HUES6 (cell line): Measurements from ENCODE around the gene ZNF430.

ENCODE experiments used
- H3K27ac ChIP-seq: 2 replicates; pipeline ENCODE4 v1.7.0; 2013; ENCODE audit warnings: low read depth, mild to moderate bottlenecking, low read length, inconsistent platforms
- H3K27me3 ChIP-seq: 2 replicates; pipeline ENCODE4 v1.6.1; 2013; ENCODE audit warnings: low read length; ENCODE audit not compliant: control insufficient read depth, insufficient read depth
- H3K36me3 ChIP-seq: 2 replicates; pipeline ENCODE4 v1.6.1; 2013; ENCODE audit warnings: low read length; ENCODE audit not compliant: control insufficient read depth, insufficient read depth
- H3K4me1 ChIP-seq: 2 replicates; pipeline ENCODE4 v1.6.1; 2013; ENCODE audit warnings: low read length; ENCODE audit not compliant: control insufficient read depth, insufficient read depth
- H3K4me3 ChIP-seq: 2 replicates; pipeline ENCODE4 v1.5.1; 2013; ENCODE audit warnings: low read depth, low read length
- H3K9ac ChIP-seq: one replicate; pipeline ENCODE4 v1.6.1; 2013; ENCODE audit warnings: mild to moderate bottlenecking, low read length
- H3K9me3 ChIP-seq: 2 replicates; pipeline ENCODE4 v1.6.1; 2013; ENCODE audit warnings: low read depth, low read length; ENCODE audit not compliant: control insufficient read depth, insufficient read depth

ZNF430 gene

DNA sequence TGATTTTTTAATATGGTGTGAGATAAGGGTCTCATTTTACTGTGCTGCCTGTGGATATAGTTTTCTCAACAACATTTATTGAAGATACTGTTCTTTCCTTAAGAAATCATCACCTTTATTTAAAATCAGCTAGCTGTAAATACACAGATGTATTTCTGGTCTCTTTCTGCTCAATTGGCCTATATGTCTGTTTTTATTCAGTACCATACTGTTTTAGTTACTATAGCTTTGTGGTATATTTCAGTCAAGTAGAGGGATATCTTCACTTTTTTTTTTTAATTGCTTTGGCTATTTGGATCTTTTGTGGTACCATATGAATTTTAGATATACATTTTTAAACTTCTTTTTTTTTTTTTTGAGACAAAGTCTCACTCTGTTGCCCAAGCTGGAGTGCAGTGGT, 44.9 kb downstream of the ZNF430 start:
- H3K9me3 ChIP-seq, result peaks cover 8% of the 10 kb centered on the region
- H3K27ac ChIP-seq, result no peak overlapping the region
- H3K27me3 ChIP-seq, result no peaks in the 10 kb centered on the region
- no peak overlapping the region for H3K4me3 ChIP-seq
- H3K36me3 ChIP-seq, result peaks cover 11% of the 10 kb centered on the region
- no peaks in the 10 kb centered on the region for H3K4me1 ChIP-seq
- H3K9ac ChIP-seq, result no peak overlapping the region

DNA sequence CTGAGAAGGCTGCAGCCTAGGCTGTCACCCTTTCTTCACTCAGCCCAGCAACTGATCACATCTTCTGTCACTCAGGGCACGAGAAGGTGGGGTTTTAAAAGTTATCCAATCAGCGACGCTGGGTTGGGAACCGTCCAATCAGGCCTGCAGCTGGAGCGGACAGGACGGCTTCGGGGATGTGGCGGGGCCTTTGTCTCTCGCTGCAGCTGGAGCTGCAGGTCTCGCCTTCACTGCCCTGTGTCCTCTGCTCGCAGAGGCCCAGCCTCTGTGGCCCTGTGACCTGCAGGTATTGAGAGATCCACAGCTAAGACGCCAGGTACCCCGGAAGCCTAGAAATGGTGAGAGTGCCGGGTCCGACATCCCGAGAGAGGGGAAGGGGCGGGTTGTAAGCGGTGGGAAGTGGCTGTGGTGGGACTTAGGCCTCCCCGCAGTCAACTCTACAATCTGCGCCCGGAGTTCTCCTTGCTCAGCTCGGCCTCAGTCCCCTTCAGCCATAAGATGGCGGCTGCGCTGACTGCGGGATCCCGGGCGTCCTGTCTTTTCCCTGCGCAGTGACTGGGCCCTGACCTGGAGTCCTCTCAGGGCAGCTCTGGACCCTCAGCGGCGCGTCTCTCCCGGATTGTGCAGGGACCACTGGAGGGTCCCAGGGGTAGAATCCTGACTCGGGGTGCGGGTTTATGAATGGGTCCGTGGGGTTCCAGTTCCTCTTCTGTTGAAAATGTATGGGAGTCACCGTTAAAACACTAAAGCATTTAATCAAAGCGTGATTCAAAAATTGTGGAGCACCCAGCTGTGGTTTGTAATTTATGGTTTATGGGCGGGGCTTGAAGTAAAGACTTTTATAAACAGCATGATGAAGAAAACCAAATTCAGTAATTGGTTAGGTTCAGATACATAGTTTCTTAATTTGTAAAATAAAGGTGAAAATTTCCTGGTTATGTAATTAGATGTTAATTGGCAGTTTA, 61.8 kb downstream of the ZNF430 start, which contains the start of gene ZNF714:
Gene ZNF714 (plus strand): TSS at position 193 of the 965 bp plus-strand sequence. CDS start 16,066 bp downstream, outside the sequence.
- peaks cover 29% of the 10 kb centered on the region for H3K36me3 ChIP-seq

DNA sequence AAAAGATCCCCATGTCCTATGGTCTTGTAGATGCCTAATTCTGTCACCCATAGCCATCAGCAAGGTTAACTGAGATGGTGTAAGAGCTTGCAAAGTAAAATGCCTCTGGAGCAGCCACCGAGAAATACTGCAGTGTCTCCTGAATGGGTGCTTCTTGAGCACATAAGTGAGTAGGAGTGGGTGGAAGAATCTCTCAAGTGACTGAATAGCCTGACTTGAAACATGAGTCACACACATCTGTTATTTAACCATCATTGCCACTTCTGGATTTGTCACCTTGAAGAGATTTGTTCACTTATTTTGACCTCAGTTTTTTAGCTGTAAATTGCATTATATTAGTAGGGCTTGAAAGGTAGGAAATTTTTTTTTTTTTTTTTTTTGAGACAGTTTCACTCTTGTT, 63.9 kb downstream of the ZNF430 start:
- H3K4me3 ChIP-seq, result no peak overlapping the region
- H3K36me3 ChIP-seq, result peaks cover 43% of the 10 kb centered on the region
- no peak overlapping the region for H3K9ac ChIP-seq
- no peak overlapping the region for H3K27ac ChIP-seq
- no peaks in the 10 kb centered on the region for H3K9me3 ChIP-seq
- no peaks in the 10 kb centered on the region for H3K27me3 ChIP-seq
- 0 out of 2 replicates have a peak, but pooled peaks cover 2% of the 10 kb centered on the region for H3K4me1 ChIP-seq

More for the DNA sequence above, 61.8 kb downstream of the ZNF430 start, which contains the start of gene ZNF714:
- Histone ChIP-seq H3K4me1 (0 out of 2 replicates have a peak, but pooled peaks cover 2% of the 10 kb centered on the region), H3K27ac (peak within 1 kb of the TSS; percentile 85), H3K9ac (peak within 1 kb of the TSS; percentile 97), H3K9me3 (no peaks in the 10 kb centered on the region), H3K27me3 (no peaks in the 10 kb centered on the region), H3K4me3 (peak within 1 kb of the TSS; percentile 94)

DNA sequence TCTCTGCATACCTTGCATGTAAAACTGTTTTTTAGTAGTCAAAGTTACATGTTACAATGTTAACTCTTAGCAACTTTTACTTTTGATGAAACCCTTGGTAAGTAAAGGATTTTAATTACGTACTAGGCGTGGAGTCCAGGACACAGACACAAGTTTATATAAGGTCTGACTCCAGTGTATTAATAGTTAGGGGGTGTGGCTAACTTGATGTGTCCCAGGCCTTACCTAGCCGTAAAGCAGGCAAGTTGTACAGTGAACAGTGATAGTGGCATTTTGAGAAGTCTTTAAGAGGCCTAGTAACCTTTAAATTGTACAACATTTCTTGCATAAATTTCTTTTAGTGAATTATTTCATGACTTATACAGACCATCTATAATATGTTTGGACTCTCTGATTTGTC, 67.4 kb downstream of the ZNF430 start:
- no peak overlapping the region for H3K27ac ChIP-seq
- H3K36me3 ChIP-seq, result peaks cover 61% of the 10 kb centered on the region
- no peak overlapping the region for H3K4me3 ChIP-seq
- H3K27me3 ChIP-seq, result no peaks in the 10 kb centered on the region
- H3K9me3 ChIP-seq, result no peaks in the 10 kb centered on the region
- 0 out of 2 replicates have a peak, but pooled peaks cover 5% of the 10 kb centered on the region for H3K4me1 ChIP-seq
- H3K9ac ChIP-seq, result no peak overlapping the region

DNA sequence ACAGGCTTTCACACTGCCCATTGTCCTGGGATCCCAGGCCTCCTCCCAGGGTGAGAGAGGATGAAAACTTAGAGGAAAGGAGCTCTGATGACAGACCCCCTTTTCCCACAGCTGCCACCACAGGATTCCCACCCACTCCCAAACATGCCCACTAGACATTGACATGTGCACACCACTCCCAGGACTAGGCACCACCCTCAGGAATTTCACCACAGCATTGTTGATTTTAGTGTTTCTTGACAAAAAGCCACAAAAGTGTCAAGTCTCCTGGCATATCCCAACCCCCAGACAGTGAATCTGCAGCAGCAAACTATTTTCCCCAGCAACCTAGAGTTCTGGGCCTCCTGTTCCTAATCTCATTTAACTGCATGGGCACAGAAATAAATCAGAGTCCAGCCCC, 71.7 kb downstream of the ZNF430 start:
- no peaks in the 10 kb centered on the region for H3K9me3 ChIP-seq
- no peak overlapping the region for H3K4me3 ChIP-seq
- H3K27me3 ChIP-seq, result no peaks in the 10 kb centered on the region
- no peak overlapping the region for H3K27ac ChIP-seq
- 0 out of 2 replicates have a peak, but pooled peaks cover 3% of the 10 kb centered on the region for H3K4me1 ChIP-seq
- no peak overlapping the region for H3K9ac ChIP-seq
- peaks cover 52% of the 10 kb centered on the region for H3K36me3 ChIP-seq

DNA sequence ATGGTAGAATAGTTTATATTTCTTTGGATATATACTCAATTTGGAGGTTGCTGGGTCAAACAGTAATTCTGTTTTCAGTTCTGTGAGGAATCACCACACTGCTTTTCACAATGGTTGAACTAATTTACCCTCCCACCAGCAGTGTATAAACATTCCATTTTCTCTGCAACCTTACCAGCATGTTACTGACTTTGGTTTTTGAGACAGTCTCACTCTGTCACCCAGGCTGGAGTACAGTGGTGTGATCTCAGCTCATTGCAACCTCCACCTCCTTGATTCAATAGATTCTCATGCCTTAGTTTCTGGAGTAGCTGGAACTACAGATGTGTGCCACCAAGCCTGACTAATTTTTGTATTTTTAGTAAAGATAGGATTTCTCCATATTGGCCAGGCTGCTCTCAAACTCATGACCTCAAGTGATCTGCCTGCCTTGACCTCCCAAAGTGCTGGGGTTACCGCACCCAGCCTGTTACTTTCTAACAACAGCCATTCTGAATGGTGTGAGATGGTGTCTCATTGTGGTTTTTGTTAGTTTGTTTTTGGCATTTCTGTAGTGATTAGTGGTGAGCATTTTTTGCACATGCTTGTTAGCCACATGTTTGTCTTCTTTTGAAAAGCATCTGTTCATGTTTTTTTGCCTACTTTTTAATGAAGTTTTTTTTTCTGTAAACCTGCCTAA, 74.0 kb downstream of the ZNF430 start:
- Histone ChIP-seq H3K36me3 (peaks cover 50% of the 10 kb centered on the region), H3K27me3 (no peaks in the 10 kb centered on the region), H3K9ac (no peak overlapping the region), H3K27ac (no peak overlapping the region), H3K4me3 (no peak overlapping the region), H3K9me3 (no peaks in the 10 kb centered on the region), H3K4me1 (0 out of 2 replicates have a peak, but pooled peaks cover 3% of the 10 kb centered on the region)

DNA sequence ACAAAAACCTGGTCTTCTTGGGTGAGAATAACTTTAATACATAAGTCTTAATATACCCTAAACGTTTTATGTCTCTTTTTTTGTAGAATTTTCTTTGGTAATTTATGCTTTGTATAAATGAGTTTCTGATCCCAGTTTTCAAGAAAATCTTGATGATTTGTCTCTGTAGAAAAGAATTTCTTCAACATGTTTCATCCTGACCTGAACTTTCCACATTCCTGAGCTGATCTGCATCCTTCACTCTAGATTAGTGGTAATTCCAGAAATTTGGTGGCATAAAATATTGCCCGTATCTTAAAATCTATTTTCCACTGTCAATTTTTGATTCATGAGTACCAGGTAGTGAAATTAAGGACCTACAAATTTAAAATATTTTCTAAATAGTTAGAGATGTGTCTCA, 77.8 kb downstream of the ZNF430 start:
- H3K9ac ChIP-seq, result no peak overlapping the region
- no peak overlapping the region for H3K4me3 ChIP-seq
- H3K4me1 ChIP-seq, result no peaks in the 10 kb centered on the region
- H3K9me3 ChIP-seq, result no peaks in the 10 kb centered on the region
- H3K27ac ChIP-seq, result no peak overlapping the region
- peaks cover 61% of the 10 kb centered on the region for H3K36me3 ChIP-seq
- no peaks in the 10 kb centered on the region for H3K27me3 ChIP-seq

DNA sequence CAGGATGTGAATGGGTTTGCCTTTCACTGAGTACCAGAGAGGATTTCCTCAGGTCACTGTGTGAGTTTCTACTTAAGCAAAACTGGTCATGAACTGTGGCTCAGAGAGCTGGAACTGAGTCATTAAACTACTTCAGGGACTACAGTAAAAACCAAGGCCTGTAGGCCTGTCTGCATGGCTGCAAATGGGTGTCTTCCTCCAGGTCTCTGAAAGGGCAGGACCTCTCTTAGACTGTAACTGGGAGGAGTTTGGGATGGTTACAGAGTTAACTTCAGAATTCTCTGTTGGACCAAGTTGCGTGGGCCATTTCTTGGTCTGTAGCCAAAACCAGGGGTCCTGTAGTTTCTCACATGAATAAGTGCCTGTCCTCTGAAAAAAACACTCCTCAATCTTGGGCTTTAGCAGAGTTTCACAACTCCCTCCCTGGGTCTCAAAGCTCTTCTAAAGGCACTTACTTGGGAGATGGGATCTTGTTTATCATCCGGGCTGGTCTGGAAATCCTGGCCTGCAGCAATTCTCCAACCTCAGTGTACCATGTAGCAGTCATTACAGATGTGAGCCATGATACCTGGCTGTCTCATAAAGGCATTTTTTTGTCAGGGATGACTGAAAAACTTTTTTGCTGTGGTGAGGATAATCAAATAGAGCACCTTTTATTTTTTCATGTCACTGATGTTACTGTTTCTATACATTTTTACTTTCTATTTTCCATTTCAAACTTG, 81.2 kb downstream of the ZNF430 start:
- Histone ChIP-seq H3K9me3 (no peaks in the 10 kb centered on the region), H3K4me3 (no peak overlapping the region), H3K27ac (no peak overlapping the region), H3K4me1 (no peaks in the 10 kb centered on the region), H3K36me3 (peaks cover 61% of the 10 kb centered on the region), H3K9ac (no peak overlapping the region), H3K27me3 (no peaks in the 10 kb centered on the region)

DNA sequence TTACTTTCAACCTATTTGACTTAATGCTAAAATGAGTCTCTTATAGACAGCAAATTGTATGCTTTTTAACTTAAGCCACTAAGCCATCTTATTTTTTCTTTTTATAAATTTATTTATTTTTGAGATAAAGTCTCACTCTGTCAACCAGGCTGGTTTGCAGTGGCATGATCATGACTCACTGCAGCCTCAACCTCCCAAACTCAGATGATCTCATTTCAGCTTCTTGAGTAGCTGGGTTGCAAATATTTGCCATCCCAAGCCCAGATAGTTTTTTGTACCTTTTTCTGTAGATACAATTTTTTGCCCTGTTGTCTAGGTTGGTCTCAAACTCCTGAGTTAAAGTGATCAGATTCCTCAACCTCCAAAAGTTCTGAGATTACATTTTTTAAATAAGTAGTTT, 88.7 kb downstream of the ZNF430 start:
- H3K9ac ChIP-seq, result no peak overlapping the region
- H3K27ac ChIP-seq, result no peak overlapping the region
- H3K9me3 ChIP-seq, result peaks cover 10% of the 10 kb centered on the region; the same call in 1 of the 2 replicates
- H3K36me3 ChIP-seq, result peaks cover 54% of the 10 kb centered on the region
- H3K4me1 ChIP-seq, result no peaks in the 10 kb centered on the region
- H3K4me3 ChIP-seq, result no peak overlapping the region
- no peaks in the 10 kb centered on the region for H3K27me3 ChIP-seq
